Measurements from ENCODE around the gene ANKLE1. TPM values are rescaled to one million over a fixed set of nuclear protein-coding genes. Genes with fewer than 3 reads are reported as not detected.
A peak's percentile ranks its signal among the peaks of the same experiment; 100 is the strongest.

Gene ANKLE1
- total RNA-seq, 3 donors from 2014 or later = 0.23 to 1.9 (median 0.80) TPM

- Histone ChIP-seq H3K4me1 (ENCODE audit: low read depth) (peaks cover 2% of the 10 kb centered on the region), H3K36me3 (ENCODE audit: low read depth) (no peaks in the 10 kb centered on the region), H3K9me3 (no peaks in the 10 kb centered on the region), H3K4me3 (no peak overlapping the region)
- intact Hi-C loops (cut with DNase I, micrococcal nuclease) = no loop called here
- no peak for ATAC-seq
- DNase-seq = no peak
- TF ChIP-seq, protein P1, sequence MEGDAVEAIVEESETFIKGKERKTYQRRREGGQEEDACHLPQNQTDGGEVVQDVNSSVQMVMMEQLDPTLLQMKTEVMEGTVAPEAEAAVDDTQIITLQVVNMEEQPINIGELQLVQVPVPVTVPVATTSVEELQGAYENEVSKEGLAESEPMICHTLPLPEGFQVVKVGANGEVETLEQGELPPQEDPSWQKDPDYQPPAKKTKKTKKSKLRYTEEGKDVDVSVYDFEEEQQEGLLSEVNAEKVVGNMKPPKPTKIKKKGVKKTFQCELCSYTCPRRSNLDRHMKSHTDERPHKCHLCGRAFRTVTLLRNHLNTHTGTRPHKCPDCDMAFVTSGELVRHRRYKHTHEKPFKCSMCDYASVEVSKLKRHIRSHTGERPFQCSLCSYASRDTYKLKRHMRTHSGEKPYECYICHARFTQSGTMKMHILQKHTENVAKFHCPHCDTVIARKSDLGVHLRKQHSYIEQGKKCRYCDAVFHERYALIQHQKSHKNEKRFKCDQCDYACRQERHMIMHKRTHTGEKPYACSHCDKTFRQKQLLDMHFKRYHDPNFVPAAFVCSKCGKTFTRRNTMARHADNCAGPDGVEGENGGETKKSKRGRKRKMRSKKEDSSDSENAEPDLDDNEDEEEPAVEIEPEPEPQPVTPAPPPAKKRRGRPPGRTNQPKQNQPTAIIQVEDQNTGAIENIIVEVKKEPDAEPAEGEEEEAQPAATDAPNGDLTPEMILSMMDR (IDR thresholded peaks at IDR 0.05) = no peak
Measured at GRCh38 chr19:17254636-17255035, 27.1 kb upstream of the ANKLE1 start.

DNA sequence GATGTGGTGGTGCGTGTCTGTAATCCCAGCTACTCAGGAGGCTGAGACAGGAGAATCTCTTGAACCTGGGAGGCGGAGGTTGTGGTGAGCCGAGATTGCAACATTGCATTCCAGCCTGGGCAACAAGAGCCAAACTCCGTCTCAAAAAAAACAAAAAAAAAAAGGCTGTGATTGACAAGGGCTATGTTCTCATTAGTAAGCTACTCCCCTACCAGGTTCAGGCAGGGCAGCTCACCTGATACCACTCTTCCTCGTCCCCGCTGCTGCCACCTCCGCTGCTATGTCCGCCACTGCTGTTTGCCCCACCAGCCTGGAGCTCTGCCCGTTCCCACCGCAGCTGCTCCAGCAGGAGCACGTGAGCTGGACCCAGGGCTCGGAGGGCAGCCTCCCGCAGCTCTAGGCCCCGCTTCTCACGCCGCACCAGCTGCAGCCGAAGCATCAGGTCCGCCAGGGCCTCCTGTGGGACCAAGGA, 26.5 kb upstream of the ANKLE1 start:
- H3K36me3 ChIP-seq (ENCODE audit: low read depth) = no peaks in the 10 kb centered on the region
- intact Hi-C loops (cut with DNase I, micrococcal nuclease) = no loop called here
- no peak overlapping the region for H3K4me3 ChIP-seq
- TF ChIP-seq, protein P1 (IDR thresholded peaks at IDR 0.05) = no peak
- ATAC-seq = peak; percentile 54
- no peaks in the 10 kb centered on the region for H3K9me3 ChIP-seq
- no peaks in the 10 kb centered on the region for H3K4me1 ChIP-seq (ENCODE audit: low read depth)
- DNase-seq = no peak

- no peak for DNase-seq
- Histone ChIP-seq H3K9me3 (no peaks in the 10 kb centered on the region), H3K36me3 (ENCODE audit: low read depth) (no peaks in the 10 kb centered on the region), H3K4me3 (no peak overlapping the region), H3K4me1 (ENCODE audit: low read depth) (no peaks in the 10 kb centered on the region)
- no peak for ATAC-seq
- TF ChIP-seq, protein P1 (IDR thresholded peaks at IDR 0.05) = no peak
- intact Hi-C loops (cut with DNase I, micrococcal nuclease) = no loop called here
Measured at GRCh38 chr19:17256130-17256529, 25.6 kb upstream of the ANKLE1 start.

- TF ChIP-seq, protein P1 (IDR thresholded peaks at IDR 0.05) = no peak
- intact Hi-C loops (cut with DNase I, micrococcal nuclease) = no loop called here
- ATAC-seq (no peak), DNase-seq (no peak)
- Histone ChIP-seq H3K9me3 (no peaks in the 10 kb centered on the region), H3K4me1 (ENCODE audit: low read depth) (no peaks in the 10 kb centered on the region), H3K4me3 (no peak overlapping the region), H3K36me3 (ENCODE audit: low read depth) (no peaks in the 10 kb centered on the region)
Measured at GRCh38 chr19:17259118-17259780, 22.5 kb upstream of the ANKLE1 start.

DNA sequence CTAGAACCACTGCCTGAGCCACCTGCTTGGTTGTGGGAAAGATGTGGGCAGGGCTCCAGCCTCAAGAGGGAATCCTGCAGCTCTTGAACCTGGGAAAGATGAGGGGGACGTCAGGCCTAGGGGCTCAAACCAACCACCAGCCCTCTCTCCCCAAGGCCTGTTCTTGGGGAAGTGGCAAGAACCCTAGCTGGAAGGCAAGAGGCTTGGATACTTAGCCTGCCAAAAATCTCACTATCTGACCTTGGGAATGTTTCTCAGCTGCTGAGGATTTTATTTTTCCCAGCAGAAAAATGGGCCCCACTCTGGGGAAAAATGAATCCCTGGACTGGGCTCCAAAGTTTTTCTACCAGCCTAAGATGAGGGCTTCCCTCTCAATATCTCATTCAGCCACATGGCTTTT, 21.8 kb upstream of the ANKLE1 start:
- no peak for DNase-seq
- TF ChIP-seq, protein P1 (IDR thresholded peaks at IDR 0.05) = no peak
- Histone ChIP-seq H3K9me3 (no peaks in the 10 kb centered on the region), H3K36me3 (ENCODE audit: low read depth) (no peaks in the 10 kb centered on the region), H3K4me3 (no peak overlapping the region), H3K4me1 (ENCODE audit: low read depth) (no peaks in the 10 kb centered on the region)
- intact Hi-C loops (cut with DNase I, micrococcal nuclease) = no loop called here
- no peak for ATAC-seq

Data from mucosa of descending colon (tissue), 3 donors.